Activated CD8-positive, alpha-beta T cell treated with anti-CD3 and anti-CD28 coated beads for 36 hours (primary cell): ENCODE measurements around the gene F2. TPM values are rescaled to one million over a fixed set of nuclear protein-coding genes. Genes with fewer than 3 reads are reported as not detected.

Experiments used
- ATAC-seq: fragments of 200-7000 bp; cut with Tn5 transposase; one replicate; pipeline ENCODE4 v1.10.0; 2021; ENCODE audit warnings: mild to moderate bottlenecking, moderate library complexity
- CTCF ChIA-PET: fragments of 350-600 bp; sonication (Branson Sonifier 250); formaldehyde crosslinking; loops from one replicate; lab custom pipeline; 2021; ENCODE audit warnings: antibody characterized with exemption; lab: Charles Lee
- POLR2A ChIA-PET: fragments of 350-600 bp; sonication (Branson Sonifier 250); formaldehyde crosslinking; loops from one replicate; lab custom pipeline; 2021; ENCODE audit warnings: antibody characterized with exemption; lab: Charles Lee
- DNase-seq: peaks from one replicate; pipeline ENCODE4 v3.0.0-alpha.2; 2020
- H3K27ac Mint-ChIP-seq: one replicate; pipeline ENCODE4 v1.8.0; 2021; ENCODE audit warnings: mild to moderate bottlenecking, mixed read lengths
- H3K27me3 Mint-ChIP-seq: one replicate; pipeline ENCODE4 v1.8.0; 2021; ENCODE audit warnings: mixed read lengths
- H3K36me3 Mint-ChIP-seq: one replicate; pipeline ENCODE4 v1.8.0; 2021; ENCODE audit warnings: low read depth, mixed read lengths
- H3K4me1 Mint-ChIP-seq: one replicate; pipeline ENCODE4 v1.8.0; 2021; ENCODE audit warnings: low read depth, mixed read lengths
- H3K4me3 Mint-ChIP-seq: one replicate; pipeline ENCODE4 v1.8.0; 2021; ENCODE audit warnings: mild to moderate bottlenecking, moderate library complexity, mixed read lengths
- H3K9me3 Mint-ChIP-seq: one replicate; pipeline ENCODE4 v1.8.0; 2021; ENCODE audit warnings: mixed read lengths
- CTCF ChIP-seq: fragments of 200-600 bp; IDR thresholded peaks from one replicate; pipeline ENCODE4 v1.8.0; 2022; ENCODE audit warnings: antibody characterized with exemption, mild to moderate bottlenecking
- intact Hi-C: fragments of 100-400 bp; cut with micrococcal nuclease; formaldehyde crosslinking; loops from one replicate; pipeline ENCODE4 v1.10.0; 2022
- total RNA-seq, 2 experiments: library from RNA; stranded (reverse); gene quantifications; one replicate each; pipeline ENCODE4 v1.2.3, GENCODE V29; 2021

The F2 gene
- total RNA-seq, 2 experiments from 2014 or later = not detected

DNA sequence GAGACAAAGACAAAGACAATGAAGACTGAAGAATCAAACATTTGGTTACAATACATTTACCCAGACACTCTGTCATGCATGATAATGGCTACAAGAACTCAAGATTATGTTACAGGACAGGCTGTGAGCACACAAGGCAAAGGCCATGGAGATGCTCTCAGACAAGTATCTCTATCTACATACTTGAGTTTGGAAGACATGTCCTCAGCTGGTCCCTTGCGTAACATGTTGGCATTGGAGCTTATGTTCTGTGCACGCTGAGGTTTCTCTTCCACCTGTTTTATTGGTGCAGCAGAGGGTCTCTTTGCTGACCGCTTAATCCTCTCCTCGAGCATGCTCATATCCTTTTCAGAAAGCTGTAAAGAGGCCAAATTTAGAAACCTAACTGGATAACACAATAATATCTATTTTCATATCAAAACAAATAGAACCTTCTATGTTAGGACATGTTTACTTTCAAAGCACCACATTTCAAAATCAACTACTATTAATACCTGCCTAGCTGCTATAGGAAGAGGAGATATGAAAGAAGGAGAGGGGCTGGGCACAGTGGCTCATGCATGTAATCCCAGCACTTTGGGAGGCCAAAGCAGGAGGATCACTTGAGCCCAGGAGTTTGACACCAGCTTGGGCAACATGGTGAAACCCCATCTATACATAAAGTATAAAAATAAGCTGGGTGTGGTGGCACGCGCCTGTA is 41.6 kb downstream of the F2 start:
- H3K27ac Mint-ChIP-seq = no peak overlapping the region
- no peak overlapping the region for H3K4me3 Mint-ChIP-seq
- H3K36me3 Mint-ChIP-seq = peaks cover 55% of the 10 kb centered on the region
- no peaks in the 10 kb centered on the region for H3K9me3 Mint-ChIP-seq
- POLR2A ChIA-PET = interaction anchor here (1.0 kb wide), 1 partner anchor 14 kb away, joined by 3 read pairs; no protein-coding TSS in a partner anchor
- ATAC-seq (no peak), DNase-seq (no peak)
- no peak for TF ChIP-seq CTCF
- intact Hi-C loops = no loop called here
- H3K27me3 Mint-ChIP-seq = no peaks in the 10 kb centered on the region
- CTCF ChIA-PET = interaction anchor here (1.0 to 1.5 kb wide), 3 partner anchors 26 to 48 kb away, joined by 3 read pairs; no protein-coding TSS in a partner anchor
- H3K4me1 Mint-ChIP-seq = no peaks in the 10 kb centered on the region

- H3K4me3 Mint-ChIP-seq = no peak overlapping the region
- CTCF ChIA-PET = interaction anchor here (1.0 to 1.5 kb wide), 2 partner anchors 25 to 27 kb away, joined by 3 read pairs; no protein-coding TSS in a partner anchor
- intact Hi-C loops = no loop called here
- DNase-seq (no peak), ATAC-seq (no peak)
- H3K9me3 Mint-ChIP-seq = no peaks in the 10 kb centered on the region
- TF ChIP-seq CTCF = no peak
- no peaks in the 10 kb centered on the region for H3K27me3 Mint-ChIP-seq
- POLR2A ChIA-PET = no interaction called here
- H3K27ac Mint-ChIP-seq = no peak overlapping the region
- peaks cover 50% of the 10 kb centered on the region for H3K36me3 Mint-ChIP-seq
- no peaks in the 10 kb centered on the region for H3K4me1 Mint-ChIP-seq
These were observed 42.8 kb downstream of the F2 start for GRCh38 chr11:46761807-46762206.

DNA sequence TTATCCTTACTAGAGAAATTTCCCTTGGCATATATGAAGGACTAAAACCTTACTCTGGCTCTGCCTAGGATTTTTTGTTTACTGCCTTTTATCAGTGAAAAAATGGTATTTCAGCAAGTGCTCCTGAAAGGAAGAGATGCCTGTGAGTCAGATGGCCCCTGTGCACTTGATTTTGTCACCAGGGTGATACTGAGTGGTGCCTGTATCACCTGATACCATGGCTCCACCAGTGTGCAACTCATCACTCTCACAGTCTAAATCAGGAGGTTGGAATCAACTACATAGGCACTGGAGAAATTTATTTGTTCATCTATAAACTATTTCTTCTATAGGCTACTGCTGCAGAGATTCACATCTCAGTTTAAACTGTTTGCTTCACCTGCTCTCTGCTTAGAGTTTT is 43.2 kb downstream of the F2 start:
- POLR2A ChIA-PET = no interaction called here

DNA sequence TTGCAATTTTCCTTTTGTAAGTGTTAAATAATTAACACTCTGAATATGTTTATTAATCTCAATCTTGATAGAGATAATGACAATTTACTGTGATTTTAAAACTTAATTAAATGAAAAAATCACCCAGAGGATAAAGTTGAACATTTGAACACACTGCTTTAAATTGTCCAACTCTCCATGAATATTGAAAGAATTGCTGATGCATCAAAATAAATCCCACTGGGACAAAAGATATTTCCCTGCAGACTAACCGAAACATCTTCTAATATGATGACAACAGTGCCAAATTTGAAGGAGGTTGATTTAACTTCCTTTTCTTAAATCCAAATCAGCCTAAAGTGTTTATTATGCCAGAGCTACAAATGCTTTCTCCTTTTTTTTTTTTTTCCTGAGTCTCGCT is 47.6 kb downstream of the F2 start:
- H3K27ac Mint-ChIP-seq = no peak overlapping the region
- H3K4me1 Mint-ChIP-seq = no peaks in the 10 kb centered on the region
- POLR2A ChIA-PET = no interaction called here
- no peak for TF ChIP-seq CTCF
- ATAC-seq = no peak
- H3K27me3 Mint-ChIP-seq = no peaks in the 10 kb centered on the region
- H3K9me3 Mint-ChIP-seq = no peaks in the 10 kb centered on the region
- CTCF ChIA-PET = no interaction called here
- intact Hi-C loops = no loop called here
- peaks cover 34% of the 10 kb centered on the region for H3K36me3 Mint-ChIP-seq
- H3K4me3 Mint-ChIP-seq = no peak overlapping the region
- no peak for DNase-seq

More for the DNA sequence above, 43.2 kb downstream of the F2 start:
- CTCF ChIA-PET = interaction anchor here (1.5 kb wide), 1 partner anchor 28 kb away, joined by 3 read pairs; no protein-coding TSS in a partner anchor
- DNase-seq (no peak), ATAC-seq (no peak)
- no peaks in the 10 kb centered on the region for H3K4me1 Mint-ChIP-seq
- no peak overlapping the region for H3K4me3 Mint-ChIP-seq
- no peaks in the 10 kb centered on the region for H3K9me3 Mint-ChIP-seq
- intact Hi-C loops = no loop called here
- H3K36me3 Mint-ChIP-seq = peaks cover 50% of the 10 kb centered on the region
- no peaks in the 10 kb centered on the region for H3K27me3 Mint-ChIP-seq
- H3K27ac Mint-ChIP-seq = no peak overlapping the region
- TF ChIP-seq CTCF = no peak

GRCh38 chr11:46769636-46770221 is 50.7 kb downstream of the F2 start:
- Mint-ChIP-seq H3K9me3 (no peaks in the 10 kb centered on the region), H3K4me1 (no peaks in the 10 kb centered on the region), H3K27me3 (no peaks in the 10 kb centered on the region), H3K4me3 (no peak overlapping the region), H3K36me3 (peaks cover 27% of the 10 kb centered on the region), H3K27ac (peak overlapping the region; percentile 13)
- ChIA-PET CTCF (interaction anchor here (1.3 to 1.4 kb wide), 2 partner anchors 14 to 384 kb away, joined by 3 read pairs; no protein-coding TSS in a partner anchor), POLR2A (no interaction called here)
- intact Hi-C loops = no loop called here
- no peak for ATAC-seq
- no peak for TF ChIP-seq CTCF
- no peak for DNase-seq
